ENCODE results near the gene IFNLR1. TPM values are rescaled to one million over a fixed set of nuclear protein-coding genes. Genes with fewer than 3 reads are reported as not detected.

IFNLR1 gene
- total RNA-seq, 1 donor: under 0.01 TPM

GRCh38 chr1:24224761-24225160 lies 37.7 kb upstream of the IFNLR1 start:
- DNase-seq (ENCODE audit: low read depth): no peak
- TF ChIP-seq, protein P1, sequence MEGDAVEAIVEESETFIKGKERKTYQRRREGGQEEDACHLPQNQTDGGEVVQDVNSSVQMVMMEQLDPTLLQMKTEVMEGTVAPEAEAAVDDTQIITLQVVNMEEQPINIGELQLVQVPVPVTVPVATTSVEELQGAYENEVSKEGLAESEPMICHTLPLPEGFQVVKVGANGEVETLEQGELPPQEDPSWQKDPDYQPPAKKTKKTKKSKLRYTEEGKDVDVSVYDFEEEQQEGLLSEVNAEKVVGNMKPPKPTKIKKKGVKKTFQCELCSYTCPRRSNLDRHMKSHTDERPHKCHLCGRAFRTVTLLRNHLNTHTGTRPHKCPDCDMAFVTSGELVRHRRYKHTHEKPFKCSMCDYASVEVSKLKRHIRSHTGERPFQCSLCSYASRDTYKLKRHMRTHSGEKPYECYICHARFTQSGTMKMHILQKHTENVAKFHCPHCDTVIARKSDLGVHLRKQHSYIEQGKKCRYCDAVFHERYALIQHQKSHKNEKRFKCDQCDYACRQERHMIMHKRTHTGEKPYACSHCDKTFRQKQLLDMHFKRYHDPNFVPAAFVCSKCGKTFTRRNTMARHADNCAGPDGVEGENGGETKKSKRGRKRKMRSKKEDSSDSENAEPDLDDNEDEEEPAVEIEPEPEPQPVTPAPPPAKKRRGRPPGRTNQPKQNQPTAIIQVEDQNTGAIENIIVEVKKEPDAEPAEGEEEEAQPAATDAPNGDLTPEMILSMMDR (IDR thresholded peaks at IDR 0.05; ENCODE audit: insufficient read depth, low read depth, low read length): no peak

DNA sequence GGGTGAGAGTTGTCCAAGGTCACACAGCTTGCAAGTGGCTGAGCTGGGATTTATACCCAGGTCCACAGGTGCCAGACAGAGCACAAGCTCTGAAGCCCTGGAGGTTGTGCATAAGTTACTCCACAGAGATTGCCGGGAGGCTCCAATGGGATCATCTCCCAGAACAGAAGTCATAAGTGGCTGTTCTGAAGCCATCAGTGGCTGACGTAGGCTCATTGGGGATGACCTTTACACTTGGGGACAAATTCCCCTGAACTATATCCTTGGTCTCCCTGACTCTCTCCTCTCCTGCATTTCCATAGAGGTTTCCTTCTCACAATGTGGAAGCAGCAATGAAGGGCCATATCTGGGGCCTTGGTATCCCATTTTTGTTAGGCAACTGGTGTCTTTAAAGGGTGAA lies 37.0 kb upstream of the IFNLR1 start:
- TF ChIP-seq, protein P1 (IDR thresholded peaks at IDR 0.05; ENCODE audit: insufficient read depth, low read depth, low read length): no peak
- H3K4me3 ChIP-seq (ENCODE audit: low read depth, low read length): no peak overlapping the region
- no peak for DNase-seq (ENCODE audit: low read depth)

More at GRCh38 chr1:24224761-24225160, 37.7 kb upstream of the IFNLR1 start:
- H3K4me3 ChIP-seq (ENCODE audit: low read depth, low read length): no peak overlapping the region

DNA sequence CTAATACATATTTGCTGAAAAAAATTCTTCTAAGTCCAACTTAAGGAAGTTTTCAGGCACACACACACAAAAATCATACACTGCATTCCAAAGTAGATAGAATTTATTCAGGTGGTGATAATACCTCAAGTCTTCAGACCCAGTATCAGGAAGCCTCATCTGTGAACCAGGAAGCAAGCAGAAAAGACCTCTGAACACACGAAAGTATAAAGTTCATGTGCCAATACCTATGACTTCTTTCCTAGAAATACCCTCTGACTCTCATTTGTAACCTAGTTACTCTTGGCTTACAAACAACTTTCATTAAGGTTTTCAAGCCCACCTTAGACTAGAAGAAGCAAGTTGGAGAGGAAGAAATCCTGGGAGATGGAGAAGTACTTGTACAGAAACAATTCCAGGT lies 35.7 kb upstream of the IFNLR1 start:
- TF ChIP-seq, protein P1 (IDR thresholded peaks at IDR 0.05; ENCODE audit: insufficient read depth, low read depth, low read length): no peak
- DNase-seq (ENCODE audit: low read depth): no peak
- H3K4me3 ChIP-seq (ENCODE audit: low read depth, low read length): no peak overlapping the region

DNA sequence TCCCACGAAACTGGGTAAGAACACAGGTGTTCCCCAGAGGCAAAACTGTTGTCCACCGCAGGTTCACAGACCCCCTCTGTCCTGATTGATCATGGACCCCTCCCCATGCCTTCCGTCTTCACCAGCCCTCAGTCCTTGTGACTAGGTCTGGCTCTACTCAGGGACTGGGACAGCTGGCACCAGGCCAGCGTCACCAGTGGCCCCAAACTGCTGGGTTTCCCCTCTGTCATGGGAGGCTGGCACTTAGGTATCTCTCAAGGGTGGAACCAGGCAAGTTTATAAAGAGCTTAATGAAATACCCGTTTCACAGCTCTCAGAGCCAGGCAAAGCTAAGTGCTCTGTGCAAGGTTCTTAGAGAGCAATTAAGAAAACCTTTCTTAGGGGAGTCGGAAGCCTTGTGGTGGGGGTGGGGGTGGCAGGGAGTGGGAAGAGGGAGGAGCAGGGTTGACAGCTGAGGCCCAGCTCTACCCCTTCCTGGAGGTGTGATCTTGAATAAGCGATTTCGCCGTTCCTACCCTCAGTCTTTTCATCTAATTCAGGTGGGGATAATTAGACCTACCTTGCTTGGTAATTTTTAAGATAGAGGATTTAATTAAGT lies 35.0 kb upstream of the IFNLR1 start:
- no peak overlapping the region for H3K4me3 ChIP-seq (ENCODE audit: low read depth, low read length)
- no peak for DNase-seq (ENCODE audit: low read depth)
- TF ChIP-seq, protein P1 (IDR thresholded peaks at IDR 0.05; ENCODE audit: insufficient read depth, low read depth, low read length): no peak

GRCh38 chr1:24221246-24221645 lies 34.2 kb upstream of the IFNLR1 start:
- TF ChIP-seq, protein P1 (IDR thresholded peaks at IDR 0.05; ENCODE audit: insufficient read depth, low read depth, low read length): no peak
- DNase-seq (ENCODE audit: low read depth): no peak
- H3K4me3 ChIP-seq (ENCODE audit: low read depth, low read length): no peak overlapping the region

GRCh38 chr1:24216276-24217074 lies 29.4 kb upstream of the IFNLR1 start:
- TF ChIP-seq, protein P1 (IDR thresholded peaks at IDR 0.05; ENCODE audit: insufficient read depth, low read depth, low read length): no peak
- no peak for DNase-seq (ENCODE audit: low read depth)

More at GRCh38 chr1:24216276-24217074, 29.4 kb upstream of the IFNLR1 start:
- H3K4me3 ChIP-seq (ENCODE audit: low read depth, low read length): no peak overlapping the region
